ENCODE data around the gene FNDC10. TPM values are rescaled to one million over a fixed set of nuclear protein-coding genes. Genes with fewer than 3 reads are reported as not detected.

The FNDC10 gene
- total RNA-seq, 4 donors from 2014 or later = 5.8 to 15.6 (median 7.9) TPM

- DNase-seq = no peak
- no peak overlapping the region for H3K4me3 ChIP-seq
- 88 to 90% methylated on average over 2 to 3 of the region's 6 CpGs for WGBS, 2 donors
Measured at GRCh38 chr1:1556505-1556904, 43.4 kb downstream of the FNDC10 start.

GRCh38 chr1:1554926-1555915, 44.7 kb downstream of the FNDC10 start:
- DNase-seq = no peak
- intact Hi-C loops (cut with DNase I) = no loop called here
- TF ChIP-seq POLR2A (IDR thresholded peaks at IDR 0.05) (no peak), CTCF (IDR thresholded peaks at IDR 0.05) (no peak)
- WGBS, 2 donors = 51 to 94% methylated on average over 3 to 5 of the region's 31 CpGs
- Histone ChIP-seq H3K27me3 (no peaks in the 10 kb centered on the region), H3K9me3 (no peaks in the 10 kb centered on the region), H3K36me3 (peaks cover 0 to 10% (median 0%) of the 10 kb centered on the region in 3 donors), H3K4me3 (no peak overlapping the region), H3K27ac (peak overlapping the region in 3 of 4 donors; percentile 18 to 54 (median 34)), H3K4me1 (peaks cover 5 to 49% (median 7%) of the 10 kb centered on the region in 3 donors)

More at GRCh38 chr1:1556505-1556904, 43.4 kb downstream of the FNDC10 start:
- Histone ChIP-seq H3K4me1 (peaks cover 5 to 47% (median 7%) of the 10 kb centered on the region in 3 donors), H3K36me3 (peaks cover 4 to 23% (median 7%) of the 10 kb centered on the region in 3 donors), H3K9me3 (no peaks in the 10 kb centered on the region), H3K27me3 (no peaks in the 10 kb centered on the region), H3K27ac (peak overlapping the region; percentile 6 to 57 (median 40))
- intact Hi-C loops (cut with DNase I) = no loop called here
- no peak for TF ChIP-seq POLR2A (IDR thresholded peaks at IDR 0.05)
- TF ChIP-seq CTCF (IDR thresholded peaks at IDR 0.05) = no peak

GRCh38 chr1:1554550-1554925, 45.4 kb downstream of the FNDC10 start:
- TF ChIP-seq POLR2A (IDR thresholded peaks at IDR 0.05) = no peak
- no peak for TF ChIP-seq CTCF (IDR thresholded peaks at IDR 0.05)
- no peaks in the 10 kb centered on the region for H3K9me3 ChIP-seq
- DNase-seq = no peak
- H3K4me3 ChIP-seq = no peak overlapping the region
- H3K27ac ChIP-seq = peak overlapping the region in 3 of 4 donors; percentile 18 to 54 (median 34)
- intact Hi-C loops (cut with DNase I) = no loop called here
- H3K36me3 ChIP-seq = peaks cover 0 to 5% (median 0%) of the 10 kb centered on the region in 3 donors
- 60 to 71% methylated on average over 4 to 5 of the region's 13 CpGs for WGBS, 2 donors
- H3K27me3 ChIP-seq = no peaks in the 10 kb centered on the region
- H3K4me1 ChIP-seq = peaks cover 5 to 43% (median 7%) of the 10 kb centered on the region in 3 donors

DNA sequence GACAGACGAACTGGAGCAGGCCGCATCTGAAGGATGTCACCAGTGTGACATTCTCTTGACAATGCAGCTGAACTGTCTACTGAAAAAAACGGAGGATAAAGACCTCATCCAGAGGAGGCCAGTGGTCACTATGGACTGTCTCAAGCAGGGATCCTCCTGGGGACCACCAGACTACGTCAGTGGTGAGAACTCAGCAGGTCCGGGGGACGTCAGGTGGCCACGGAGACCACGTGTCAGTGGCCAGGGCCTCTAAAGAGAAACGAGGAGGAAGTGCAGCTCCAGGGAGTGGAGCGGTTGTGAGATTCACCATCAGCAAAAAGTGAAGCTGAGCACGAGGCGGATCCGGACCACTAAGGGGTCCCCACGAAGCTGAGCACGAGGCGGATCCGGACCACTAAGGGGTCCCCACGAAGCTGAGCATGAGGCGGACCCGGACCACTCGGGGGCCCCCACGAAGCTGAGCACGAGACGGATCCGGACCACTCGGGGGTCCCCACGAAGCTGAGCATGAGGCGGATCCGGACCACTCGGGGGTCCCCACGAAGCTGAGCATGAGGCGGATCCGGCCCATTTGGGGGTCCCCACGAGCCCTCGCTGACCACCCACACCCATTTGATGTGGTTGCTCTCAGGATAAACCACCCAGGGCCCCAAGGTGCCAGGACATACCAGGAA, 46.0 kb downstream of the FNDC10 start:
- WGBS, 2 donors = 81 to 88% methylated on average over 17 to 26 of the region's 35 CpGs
- H3K9me3 ChIP-seq = no peaks in the 10 kb centered on the region
- no peaks in the 10 kb centered on the region for H3K27me3 ChIP-seq
- TF ChIP-seq CTCF (IDR thresholded peaks at IDR 0.05) = no peak
- TF ChIP-seq POLR2A (IDR thresholded peaks at IDR 0.05) = no peak
- H3K36me3 ChIP-seq = peaks cover 0 to 5% (median 0%) of the 10 kb centered on the region in 3 donors
- peak overlapping the region in 2 of 4 donors; percentile 34 to 54 for H3K27ac ChIP-seq
- intact Hi-C loops (cut with DNase I) = no loop called here
- DNase-seq = no peak
- no peak overlapping the region for H3K4me3 ChIP-seq
- peaks cover 5 to 40% (median 7%) of the 10 kb centered on the region in 3 donors for H3K4me1 ChIP-seq
